Measurements from ENCODE around the gene OR10C1.

GRCh38 chr6:29439006-29439405 is at the start of gene OR10C1:
- no peak for TF ChIP-seq CTCF (IDR thresholded peaks at IDR 0.05)
- no peak for TF ChIP-seq ZFX (IDR thresholded peaks at IDR 0.05; ENCODE audit: borderline replicate concordance)
